Stimulated activated memory B cell treated with anti-CD40 and anti-IgM and Interleukin-4, amounts not matched to agents 10 μg/mL and 1 μg/mL and 100 μg/mL, for 72 hours (primary cell): ENCODE measurements around the gene HBG1.

Experiments used
- ATAC-seq: fragments of 150-1000 bp; cut with Tn5 transposase; 2 replicates; pipeline ENCODE4 v1.10.0; 2021
- H3K27ac Mint-ChIP-seq: one replicate; pipeline ENCODE4 v1.8.0; 2022; ENCODE audit warnings: mild to moderate bottlenecking, mixed read lengths
- H3K27me3 Mint-ChIP-seq: one replicate; pipeline ENCODE4 v1.8.0; 2022; ENCODE audit warnings: mixed read lengths
- H3K36me3 Mint-ChIP-seq: one replicate; pipeline ENCODE4 v1.8.0; 2022; ENCODE audit warnings: mixed read lengths
- H3K4me1 Mint-ChIP-seq: one replicate; pipeline ENCODE4 v1.8.0; 2022; ENCODE audit warnings: mixed read lengths
- H3K4me3 Mint-ChIP-seq: one replicate; pipeline ENCODE4 v1.8.0; 2022; ENCODE audit warnings: mild to moderate bottlenecking, moderate library complexity, mixed read lengths
- H3K9me3 Mint-ChIP-seq: one replicate; pipeline ENCODE4 v1.8.0; 2022; ENCODE audit warnings: mixed read lengths

The HBG1 gene

GRCh38 chr11:5242933-5243815, 6.5 kb downstream of the HBG1 start:
- H3K9me3 Mint-ChIP-seq: no peaks in the 10 kb centered on the region
- no peaks in the 10 kb centered on the region for H3K36me3 Mint-ChIP-seq
- H3K4me3 Mint-ChIP-seq: no peak overlapping the region
- no peak overlapping the region for H3K27ac Mint-ChIP-seq
- H3K4me1 Mint-ChIP-seq: no peaks in the 10 kb centered on the region
- ATAC-seq: no peak
- H3K27me3 Mint-ChIP-seq: peaks cover 10% of the 10 kb centered on the region

GRCh38 chr11:5242208-5242607, 7.4 kb downstream of the HBG1 start:
- no peaks in the 10 kb centered on the region for H3K9me3 Mint-ChIP-seq
- no peaks in the 10 kb centered on the region for H3K4me1 Mint-ChIP-seq
- H3K27ac Mint-ChIP-seq: no peak overlapping the region
- H3K36me3 Mint-ChIP-seq: no peaks in the 10 kb centered on the region
- H3K4me3 Mint-ChIP-seq: no peak overlapping the region
- H3K27me3 Mint-ChIP-seq: peaks cover 10% of the 10 kb centered on the region
- no peak for ATAC-seq

- Mint-ChIP-seq H3K4me3 (no peak overlapping the region), H3K27me3 (peaks cover 10% of the 10 kb centered on the region), H3K27ac (no peak overlapping the region), H3K36me3 (no peaks in the 10 kb centered on the region), H3K4me1 (no peaks in the 10 kb centered on the region), H3K9me3 (no peaks in the 10 kb centered on the region)
- ATAC-seq: no peak
Measured at GRCh38 chr11:5241458-5241857, 8.2 kb downstream of the HBG1 start.

GRCh38 chr11:5240458-5240857, 9.2 kb downstream of the HBG1 start:
- H3K4me1 Mint-ChIP-seq: no peaks in the 10 kb centered on the region
- no peak overlapping the region for H3K27ac Mint-ChIP-seq
- ATAC-seq: no peak
- no peaks in the 10 kb centered on the region for H3K36me3 Mint-ChIP-seq
- peaks cover 10% of the 10 kb centered on the region for H3K27me3 Mint-ChIP-seq
- no peaks in the 10 kb centered on the region for H3K9me3 Mint-ChIP-seq
- H3K4me3 Mint-ChIP-seq: no peak overlapping the region

GRCh38 chr11:5240056-5240455, 9.6 kb downstream of the HBG1 start:
- no peak for ATAC-seq
- Mint-ChIP-seq H3K9me3 (no peaks in the 10 kb centered on the region), H3K27ac (no peak overlapping the region), H3K27me3 (peaks cover 10% of the 10 kb centered on the region), H3K36me3 (no peaks in the 10 kb centered on the region), H3K4me1 (no peaks in the 10 kb centered on the region), H3K4me3 (no peak overlapping the region)

- no peaks in the 10 kb centered on the region for H3K9me3 Mint-ChIP-seq
- ATAC-seq: no peak
- no peak overlapping the region for H3K27ac Mint-ChIP-seq
- H3K4me3 Mint-ChIP-seq: no peak overlapping the region
- H3K27me3 Mint-ChIP-seq: peaks cover 12% of the 10 kb centered on the region
- no peaks in the 10 kb centered on the region for H3K36me3 Mint-ChIP-seq
- H3K4me1 Mint-ChIP-seq: peaks cover 5% of the 10 kb centered on the region
Measured at GRCh38 chr11:5239046-5239445, 10.6 kb downstream of the HBG1 start.

- Mint-ChIP-seq H3K4me1 (peaks cover 7% of the 10 kb centered on the region), H3K27ac (no peak overlapping the region), H3K4me3 (no peak overlapping the region), H3K36me3 (no peaks in the 10 kb centered on the region), H3K27me3 (peaks cover 12% of the 10 kb centered on the region), H3K9me3 (no peaks in the 10 kb centered on the region)
- no peak for ATAC-seq
Measured at GRCh38 chr11:5238486-5238885, 11.2 kb downstream of the HBG1 start.

- peaks cover 12% of the 10 kb centered on the region for H3K27me3 Mint-ChIP-seq
- peaks cover 7% of the 10 kb centered on the region for H3K4me1 Mint-ChIP-seq
- no peak for ATAC-seq
- no peak overlapping the region for H3K4me3 Mint-ChIP-seq
- no peaks in the 10 kb centered on the region for H3K9me3 Mint-ChIP-seq
- H3K36me3 Mint-ChIP-seq: no peaks in the 10 kb centered on the region
- H3K27ac Mint-ChIP-seq: no peak overlapping the region
Measured at GRCh38 chr11:5237420-5237819, 12.2 kb downstream of the HBG1 start.

GRCh38 chr11:5235364-5236095, 14.1 kb downstream of the HBG1 start:
- Mint-ChIP-seq H3K27ac (no peak overlapping the region), H3K36me3 (no peaks in the 10 kb centered on the region), H3K9me3 (no peaks in the 10 kb centered on the region), H3K27me3 (peaks cover 12% of the 10 kb centered on the region), H3K4me3 (no peak overlapping the region), H3K4me1 (peaks cover 7% of the 10 kb centered on the region)
- no peak for ATAC-seq

- H3K4me3 Mint-ChIP-seq: no peak within 1 kb of the TSS
- ATAC-seq: no peak
- H3K27ac Mint-ChIP-seq: no peak within 1 kb of the TSS
- H3K9me3 Mint-ChIP-seq: no peaks in the 10 kb centered on the region
- H3K27me3 Mint-ChIP-seq: peaks cover 12% of the 10 kb centered on the region
- no peaks in the 10 kb centered on the region for H3K36me3 Mint-ChIP-seq
- peaks cover 7% of the 10 kb centered on the region for H3K4me1 Mint-ChIP-seq
Measured at GRCh38 chr11:5234381-5234834, 15.2 kb downstream of the HBG1 start, which contains the start of gene HBD. TSS of gene HBD (minus strand) at chr11:5234483. CDS start at chr11:5234433, 50 bp downstream.

- ATAC-seq: no peak
- Mint-ChIP-seq H3K4me1 (peaks cover 7% of the 10 kb centered on the region), H3K27me3 (peaks cover 12% of the 10 kb centered on the region), H3K9me3 (no peaks in the 10 kb centered on the region), H3K36me3 (no peaks in the 10 kb centered on the region), H3K4me3 (no peak overlapping the region), H3K27ac (no peak overlapping the region)
Measured at GRCh38 chr11:5233307-5233706, 16.4 kb downstream of the HBG1 start.

GRCh38 chr11:5232821-5233220, 16.8 kb downstream of the HBG1 start:
- Mint-ChIP-seq H3K4me3 (no peak overlapping the region), H3K4me1 (peaks cover 7% of the 10 kb centered on the region), H3K27me3 (peaks cover 12% of the 10 kb centered on the region), H3K9me3 (no peaks in the 10 kb centered on the region), H3K36me3 (no peaks in the 10 kb centered on the region), H3K27ac (no peak overlapping the region)
- ATAC-seq: no peak

GRCh38 chr11:5232176-5232575, 17.5 kb downstream of the HBG1 start:
- Mint-ChIP-seq H3K4me3 (no peak overlapping the region), H3K27ac (no peak overlapping the region), H3K27me3 (peaks cover 12% of the 10 kb centered on the region), H3K4me1 (peaks cover 7% of the 10 kb centered on the region), H3K9me3 (no peaks in the 10 kb centered on the region), H3K36me3 (no peaks in the 10 kb centered on the region)
- ATAC-seq: no peak

- no peak overlapping the region for H3K27ac Mint-ChIP-seq
- H3K36me3 Mint-ChIP-seq: no peaks in the 10 kb centered on the region
- ATAC-seq: no peak
- no peak overlapping the region for H3K4me3 Mint-ChIP-seq
- H3K9me3 Mint-ChIP-seq: no peaks in the 10 kb centered on the region
- peaks cover 12% of the 10 kb centered on the region for H3K27me3 Mint-ChIP-seq
- peaks cover 7% of the 10 kb centered on the region for H3K4me1 Mint-ChIP-seq
Measured at GRCh38 chr11:5231111-5231510, 18.5 kb downstream of the HBG1 start.

- H3K4me3 Mint-ChIP-seq: no peak overlapping the region
- H3K36me3 Mint-ChIP-seq: no peaks in the 10 kb centered on the region
- H3K27ac Mint-ChIP-seq: no peak overlapping the region
- no peak for ATAC-seq
- peaks cover 5% of the 10 kb centered on the region for H3K27me3 Mint-ChIP-seq
- no peaks in the 10 kb centered on the region for H3K9me3 Mint-ChIP-seq
- H3K4me1 Mint-ChIP-seq: peaks cover 7% of the 10 kb centered on the region
Measured at GRCh38 chr11:5230266-5230665, 19.4 kb downstream of the HBG1 start.

- Mint-ChIP-seq H3K9me3 (no peaks in the 10 kb centered on the region), H3K27me3 (peaks cover under 1% of the 10 kb centered on the region), H3K4me1 (peaks cover 7% of the 10 kb centered on the region), H3K36me3 (no peaks in the 10 kb centered on the region), H3K27ac (no peak overlapping the region), H3K4me3 (no peak overlapping the region)
- no peak for ATAC-seq
Measured at GRCh38 chr11:5229796-5230195, 19.9 kb downstream of the HBG1 start.
